ES-I3 (cell line): Measurements from ENCODE around the gene NCF2.
"Not testable (repeated sequence)": the region's sequence is repeated elsewhere in the genome, so short reads cannot be mapped to it uniquely, and the experiment has no call there.

Experiments
- H3K36me3 ChIP-seq: 2 replicates; pipeline ENCODE4 v1.6.1; 2013; ENCODE audit warnings: mild to moderate bottlenecking, low read length, control low read depth, moderate library complexity; ENCODE audit not compliant: insufficient read depth
- H3K4me1 ChIP-seq: 2 replicates; pipeline ENCODE4 v1.6.1; 2013; ENCODE audit warnings: mild to moderate bottlenecking, control low read depth, low read length; ENCODE audit not compliant: insufficient read depth
- H3K9ac ChIP-seq: 2 replicates; pipeline ENCODE4 v1.6.1; 2013; ENCODE audit warnings: low read depth, mild to moderate bottlenecking, low read length, moderate library complexity
- H3K9me3 ChIP-seq: 2 replicates; pipeline ENCODE4 v1.6.1; 2013; ENCODE audit warnings: mild to moderate bottlenecking, low read length, moderate library complexity; ENCODE audit not compliant: control insufficient read depth, insufficient read depth

Gene NCF2

GRCh38 chr1:183622884-183623785 lies 32.9 kb upstream of the NCF2 start:
- H3K36me3 ChIP-seq: no peaks in the 10 kb centered on the region; the same call in 1 of the 2 replicates

GRCh38 chr1:183622013-183622412 lies 31.8 kb upstream of the NCF2 start:
- no peaks in the 10 kb centered on the region; the same call in 1 of the 2 replicates for H3K36me3 ChIP-seq
- H3K4me1 ChIP-seq: peaks cover 22% of the 10 kb centered on the region
- H3K9me3 ChIP-seq: no peaks in the 10 kb centered on the region
- H3K9ac ChIP-seq: no peak overlapping the region

More at GRCh38 chr1:183622884-183623785, 32.9 kb upstream of the NCF2 start:
- peaks cover 22% of the 10 kb centered on the region for H3K4me1 ChIP-seq
- no peak overlapping the region; the same call in 1 of the 2 replicates for H3K9ac ChIP-seq
- no peaks in the 10 kb centered on the region for H3K9me3 ChIP-seq

- no peaks in the 10 kb centered on the region for H3K36me3 ChIP-seq
- H3K9ac ChIP-seq: no peak overlapping the region
- peaks cover 22% of the 10 kb centered on the region for H3K4me1 ChIP-seq
- no peaks in the 10 kb centered on the region for H3K9me3 ChIP-seq
Observed at GRCh38 chr1:183620311-183620710, 30.1 kb upstream of the NCF2 start.

GRCh38 chr1:183619781-183620180 lies 29.5 kb upstream of the NCF2 start:
- no peaks in the 10 kb centered on the region for H3K9me3 ChIP-seq
- peaks cover 22% of the 10 kb centered on the region for H3K4me1 ChIP-seq
- H3K36me3 ChIP-seq: no peaks in the 10 kb centered on the region
- H3K9ac ChIP-seq: no peak overlapping the region

- H3K4me1 ChIP-seq: peaks cover 22% of the 10 kb centered on the region
- not testable (repeated sequence) for H3K36me3 ChIP-seq, H3K9ac ChIP-seq, H3K9me3 ChIP-seq
Observed at GRCh38 chr1:183618202-183618601, 27.9 kb upstream of the NCF2 start.

GRCh38 chr1:183612975-183613374 lies 22.7 kb upstream of the NCF2 start:
- not testable (repeated sequence) for H3K36me3 ChIP-seq, H3K9ac ChIP-seq, H3K4me1 ChIP-seq, H3K9me3 ChIP-seq

- Histone ChIP-seq H3K9ac (no peak overlapping the region), H3K9me3 (no peaks in the 10 kb centered on the region), H3K4me1 (no peaks in the 10 kb centered on the region), H3K36me3 (no peaks in the 10 kb centered on the region)
Observed at GRCh38 chr1:183612407-183612806, 22.1 kb upstream of the NCF2 start.

- Histone ChIP-seq H3K9me3 (no peaks in the 10 kb centered on the region), H3K4me1 (no peaks in the 10 kb centered on the region), H3K9ac (no peak overlapping the region), H3K36me3 (no peaks in the 10 kb centered on the region)
Observed at GRCh38 chr1:183611021-183611420, 20.8 kb upstream of the NCF2 start.

- H3K9ac ChIP-seq: no peak overlapping the region
- H3K9me3 ChIP-seq: no peaks in the 10 kb centered on the region
- H3K36me3 ChIP-seq: no peaks in the 10 kb centered on the region
Observed at GRCh38 chr1:183609759-183610452, 19.6 kb upstream of the NCF2 start.

GRCh38 chr1:183609313-183609712 lies 19.1 kb upstream of the NCF2 start:
- no peaks in the 10 kb centered on the region for H3K9me3 ChIP-seq
- no peaks in the 10 kb centered on the region for H3K36me3 ChIP-seq
- no peak overlapping the region for H3K9ac ChIP-seq
- no peaks in the 10 kb centered on the region for H3K4me1 ChIP-seq

More at GRCh38 chr1:183609759-183610452, 19.6 kb upstream of the NCF2 start:
- H3K4me1 ChIP-seq: no peaks in the 10 kb centered on the region

GRCh38 chr1:183607322-183607980 lies 17.2 kb upstream of the NCF2 start:
- Histone ChIP-seq H3K36me3 (no peaks in the 10 kb centered on the region), H3K9ac (no peak overlapping the region), H3K4me1 (no peaks in the 10 kb centered on the region), H3K9me3 (no peaks in the 10 kb centered on the region)

GRCh38 chr1:183605904-183606303 lies 15.6 kb upstream of the NCF2 start:
- Histone ChIP-seq H3K36me3 (no peaks in the 10 kb centered on the region), H3K9me3 (no peaks in the 10 kb centered on the region), H3K4me1 (no peaks in the 10 kb centered on the region), H3K9ac (no peak overlapping the region)

GRCh38 chr1:183604815-183605214 lies 14.6 kb upstream of the NCF2 start:
- no peaks in the 10 kb centered on the region for H3K4me1 ChIP-seq
- no peak overlapping the region for H3K9ac ChIP-seq
- H3K36me3 ChIP-seq: no peaks in the 10 kb centered on the region
- no peaks in the 10 kb centered on the region; the same call in 1 of the 2 replicates for H3K9me3 ChIP-seq

- Histone ChIP-seq H3K4me1 (no peaks in the 10 kb centered on the region), H3K36me3 (no peaks in the 10 kb centered on the region), H3K9ac (no peak overlapping the region), H3K9me3 (no peaks in the 10 kb centered on the region; the same call in 1 of the 2 replicates)
Observed at GRCh38 chr1:183604038-183604808, 14.0 kb upstream of the NCF2 start.
